Caco-2 (cell line): ENCODE data around the gene DIP2B. TPM values are rescaled to one million over a fixed set of nuclear protein-coding genes. Genes with fewer than 3 reads are reported as not detected.

Source experiments
- Bru-seq: library from RNA; stranded (reverse); fragments of 400-500 nt; gene quantifications from one replicate; lab custom pipeline; 2021; lab: Mats Ljungman, UMichigan
- BruChase-seq, 2 experiments: library from RNA; stranded (reverse); fragments of 400-500 nt; gene quantifications; one replicate each; lab custom pipeline; 2021; lab: Mats Ljungman, UMichigan
- BruUV-seq: library from RNA; stranded (reverse); fragments of 400-500 nt; replicated peaks from 2 replicates; lab custom pipeline; 2021; lab: Mats Ljungman, UMichigan
- CTCF ChIA-PET: fragments of 300-600 bp; sonication (Branson Sonifier 250); formaldehyde crosslinking; loops from one replicate; lab custom pipeline; 2022; ENCODE audit warnings: antibody characterized with exemption; lab: Charles Lee
- POLR2A ChIA-PET: fragments of 300-600 bp; sonication (Branson Sonifier 250); formaldehyde crosslinking; loops from one replicate; lab custom pipeline; 2022; ENCODE audit warnings: antibody characterized with exemption; lab: Charles Lee
- DNase-seq, 2 experiments: peaks; one replicate each; pipeline versions ENCODE4 v3.0.0 to v3.0.0-alpha.2; 2020 to 2022
- H3K27me3 ChIP-seq: replicated peaks from 2 replicates; pipeline ENCODE4 v1.6.0; 2011; ENCODE audit warnings: low read length; ENCODE audit not compliant: control insufficient read depth, insufficient read depth
- H3K36me3 ChIP-seq: 2 replicates; pipeline ENCODE4 v1.5.1; 2011; ENCODE audit warnings: low read length; ENCODE audit not compliant: control insufficient read depth, insufficient read depth
- H3K4me1 ChIP-seq: fragments of 250-450 bp; sonication (Bioruptor Pico); 2 replicates; pipeline ENCODE4 v1.5.1; 2020; ENCODE audit warnings: mild to moderate bottlenecking
- H3K4me3 ChIP-seq: 2 replicates; pipeline ENCODE4 v1.5.1; 2011; ENCODE audit warnings: low read depth, mild to moderate bottlenecking, control low read depth, low read length
- H3K9me3 ChIP-seq: fragments of 250-450 bp; sonication (Bioruptor Pico); 2 replicates; pipeline ENCODE4 v1.5.1; 2020; ENCODE audit warnings: mild to moderate bottlenecking, moderate library complexity
- H3K27ac Mint-ChIP-seq: one replicate; pipeline ENCODE4 v1.8.0; 2022; ENCODE audit warnings: mixed read lengths; ENCODE audit not compliant: unreplicated experiment
- H3K27me3 Mint-ChIP-seq: one replicate; pipeline ENCODE4 v1.8.0; 2022; ENCODE audit warnings: mixed read lengths; ENCODE audit not compliant: insufficient read depth, unreplicated experiment
- H3K36me3 Mint-ChIP-seq: one replicate; pipeline ENCODE4 v1.8.0; 2022; ENCODE audit warnings: mild to moderate bottlenecking, mixed read lengths; ENCODE audit not compliant: insufficient read depth, unreplicated experiment
- H3K4me1 Mint-ChIP-seq: one replicate; pipeline ENCODE4 v1.8.0; 2022; ENCODE audit warnings: low read depth, mixed read lengths; ENCODE audit not compliant: unreplicated experiment
- H3K4me3 Mint-ChIP-seq: one replicate; pipeline ENCODE4 v1.8.0; 2022; ENCODE audit warnings: mild to moderate bottlenecking, moderate library complexity, mixed read lengths; ENCODE audit not compliant: unreplicated experiment
- H3K9me3 Mint-ChIP-seq: one replicate; pipeline ENCODE4 v1.8.0; 2022; ENCODE audit warnings: mixed read lengths; ENCODE audit not compliant: unreplicated experiment
- CTCF ChIP-seq, 2 experiments: fragments of 200-600 bp in 1 of 2; IDR thresholded peaks; 1 replicate in 1 of 2; 2 replicates in 1 of 2; pipeline versions ENCODE4 v1.5.1 to v1.8.0; 2011 to 2022; ENCODE audit warnings: antibody characterized with exemption in 1 of 2, control low read depth in 1 of 2, inconsistent platforms in 1 of 2, low read depth in 1 of 2, low read length in 1 of 2, mild to moderate bottlenecking in 1 of 2, moderate library complexity in 1 of 2; ENCODE audit not compliant: insufficient read depth in 1 of 2, severe bottlenecking in 1 of 2, unreplicated experiment in 1 of 2
- intact Hi-C: fragments of 100-400 bp; cut with micrococcal nuclease; formaldehyde crosslinking; loops from one replicate; pipeline ENCODE4 v1.10.0; 2022; ENCODE audit not compliant: unreplicated experiment
- long read RNA-seq: library from polyadenylated mRNA; stranded (forward); transcript quantifications from one replicate; pipeline ENCODE4 v2.0.0, GENCODE V29; 2022
- total RNA-seq: library from RNA; stranded (reverse); gene quantifications from 2 replicates; pipeline ENCODE4 v1.2.3, GENCODE V29; 2022

Gene DIP2B
- total RNA-seq = 32.7 and 34.2 TPM in 2 replicates
- percentile 86 among the genes with signal in this experiment for Bru-seq, nascent RNA
- BruChase-seq, experiment 1, labeled RNA remaining after a 2-hour chase = percentile 84 among the genes with signal in this experiment
- percentile 86 among the genes with signal in this experiment for BruChase-seq, experiment 2, labeled RNA remaining after a 6-hour chase
- long read RNA-seq, full-length matches to known transcripts = 4 of 18 reads
- long read RNA-seq, partial matches to known transcripts = 5 of 18 reads
- long read RNA-seq, other reads (novel, unspliced or antisense) = 9 of 18 reads

GRCh38 chr12:50504798-50505674 is at the start of gene DIP2B:
Gene DIP2B (plus strand): TSS chr12:50504985. CDS start chr12:50505141, 156 bp downstream.
- Mint-ChIP-seq H3K27ac (peak within 1 kb of the TSS; percentile 79), H3K4me3 (peak within 1 kb of the TSS; percentile 89), H3K36me3 (no peaks in the 10 kb centered on the region), H3K9me3 (no peaks in the 10 kb centered on the region), H3K4me1 (peaks cover 19% of the 10 kb centered on the region), H3K27me3 (no peaks in the 10 kb centered on the region)
- peaks cover 33% of the 10 kb centered on the region for H3K4me1 ChIP-seq
- intact Hi-C loops = loop anchor here (1.0 to 5.0 kb wide), 4 partner anchors 42 to 482 kb away; no protein-coding TSS in a partner anchor
- peak within 1 kb of the TSS; percentile 96 for H3K4me3 ChIP-seq
- H3K9me3 ChIP-seq = peaks cover 7% of the 10 kb centered on the region; the same call in 1 of the 2 replicates
- BruUV-seq = no TSS peak
- ChIA-PET CTCF (interaction anchor here (0.6 to 2.0 kb wide), 20 partner anchors 12 to 667 kb away, joined by 3 to 33 read pairs (median 3); no protein-coding TSS in a partner anchor), POLR2A (interaction anchor here (0.5 to 0.9 kb wide), 4 partner anchors 114 to 578 kb away, joined by 3 to 4 read pairs (median 3); partner anchors contain the start of gene CSRNP2)
- H3K27me3 ChIP-seq = no peaks in the 10 kb centered on the region
- peak; percentile 96 to 99 for DNase-seq
- no peaks in the 10 kb centered on the region for H3K36me3 ChIP-seq
- peak; percentile 95 to 96 for TF ChIP-seq CTCF (IDR thresholded peaks at IDR 0.05; ENCODE audit: insufficient read depth in 1 of 2, low read depth in 1 of 2, low read length in 1 of 2, severe bottlenecking in 1 of 2, unreplicated experiment in 1 of 2)

GRCh38 chr12:50458606-50459005 is 46.2 kb upstream of the DIP2B start:
- DNase-seq = no peak
- CTCF ChIA-PET = no interaction called here
- H3K4me3 ChIP-seq = no peak overlapping the region
- Mint-ChIP-seq H3K4me3 (no peak overlapping the region), H3K27ac (no peak overlapping the region), H3K36me3 (peaks cover 90% of the 10 kb centered on the region), H3K27me3 (no peaks in the 10 kb centered on the region), H3K4me1 (no peaks in the 10 kb centered on the region), H3K9me3 (no peaks in the 10 kb centered on the region)
- no peaks in the 10 kb centered on the region for H3K9me3 ChIP-seq
- BruUV-seq = no TSS peak
- TF ChIP-seq CTCF (IDR thresholded peaks at IDR 0.05; ENCODE audit: insufficient read depth in 1 of 2, low read depth in 1 of 2, low read length in 1 of 2, severe bottlenecking in 1 of 2, unreplicated experiment in 1 of 2) = no peak
- peaks cover 8% of the 10 kb centered on the region for H3K36me3 ChIP-seq
- intact Hi-C loops = no loop called here
- no peaks in the 10 kb centered on the region for H3K4me1 ChIP-seq
- POLR2A ChIA-PET = no interaction called here
- H3K27me3 ChIP-seq = no peaks in the 10 kb centered on the region

- H3K9me3 Mint-ChIP-seq = no peaks in the 10 kb centered on the region
- BruUV-seq = no TSS peak
- H3K4me1 Mint-ChIP-seq = no peaks in the 10 kb centered on the region
- peaks cover 85% of the 10 kb centered on the region for H3K36me3 Mint-ChIP-seq
- Histone ChIP-seq H3K4me1 (no peaks in the 10 kb centered on the region), H3K9me3 (0 out of 2 replicates have a peak, but pooled peaks cover 3% of the 10 kb centered on the region), H3K36me3 (peaks cover 9% of the 10 kb centered on the region), H3K4me3 (no peak overlapping the region), H3K27me3 (no peaks in the 10 kb centered on the region)
- no peaks in the 10 kb centered on the region for H3K27me3 Mint-ChIP-seq
- POLR2A ChIA-PET = no interaction called here
- H3K4me3 Mint-ChIP-seq = no peak overlapping the region
- CTCF ChIA-PET = interaction anchor here (0.6 kb wide), 1 partner anchor 1236 kb away, joined by 5 read pairs; no protein-coding TSS in a partner anchor
- intact Hi-C loops = no loop called here
- no peak overlapping the region for H3K27ac Mint-ChIP-seq
- no peak for TF ChIP-seq CTCF (IDR thresholded peaks at IDR 0.05; ENCODE audit: insufficient read depth in 1 of 2, low read depth in 1 of 2, low read length in 1 of 2, severe bottlenecking in 1 of 2, unreplicated experiment in 1 of 2)
- no peak for DNase-seq
Measured at GRCh38 chr12:50467439-50467838, 37.3 kb upstream of the DIP2B start.
